ENCODE measurements around the gene FAH. TPM values are rescaled to one million over a fixed set of nuclear protein-coding genes. Genes with fewer than 3 reads are reported as not detected.

FAH gene
- total and polyA plus RNA-seq, 9 of the 15 experiments (the other 6 are each of a cell fraction or from before 2014, with no cell fraction given) = 66.8 to 310 (median 103) TPM

- TF ChIP-seq CREB3L1 (IDR thresholded peaks at IDR 0.05; ENCODE audit: borderline replicate concordance, low read depth) = no peak
- TF ChIP-seq ZFP91 (CRISPR knock-in tag; IDR thresholded peaks at IDR 0.05) = no peak
These were observed 24.9 kb upstream of the FAH start (continued) for GRCh38 chr15:80127911-80128310.

GRCh38 chr15:80132382-80132781 is 20.4 kb upstream of the FAH start:
- H3K9me3 ChIP-seq (replicated peaks; ENCODE audit: control insufficient read depth, insufficient read depth, low read depth, low read length) = no peaks in the 10 kb centered on the region; the same call in 1 of the 2 replicates
- intact Hi-C loops (cut with micrococcal nuclease) (no loop called here), in situ Hi-C loops (cut with MboI) (no loop called here)
- no peak for FAIRE-seq
- no peaks in the 10 kb centered on the region for H3K27me3 ChIP-seq (ENCODE audit: control insufficient read depth in 2 of 2, insufficient read depth in 2 of 2, low read length in 2 of 2)
- ChIA-PET CTCF (ENCODE audit: low intra/inter-chr PET ratio) (no interaction called here), POLR2A (no interaction called here)
- no peaks in the 10 kb centered on the region for H4K20me1 ChIP-seq (replicated peaks; ENCODE audit: control insufficient read depth, insufficient read depth, low read length)
- no peak for ATAC-seq
- H3K9me1 ChIP-seq (ENCODE audit: control insufficient read depth, insufficient read depth, low read length) = no peaks in the 10 kb centered on the region
- no peak overlapping the region for H2AFZ ChIP-seq (ENCODE audit: low read depth, low read length)
- TF ChIP-seq NCOA2 (IDR thresholded peaks at IDR 0.05; ENCODE audit: partially characterized antibody in 2 of 2) = no peak
- TF ChIP-seq IRF1 (CRISPR knock-in tag; IDR thresholded peaks at IDR 0.05; ENCODE audit: borderline replicate concordance) = no peak
- TF ChIP-seq MAFF (IDR thresholded peaks at IDR 0.05; ENCODE audit: low read length) = no peak
- TF ChIP-seq ZNF609 (CRISPR knock-in tag; IDR thresholded peaks at IDR 0.05; ENCODE audit: borderline replicate concordance) = no peak
- TF ChIP-seq ZNF274 (IDR thresholded peaks at IDR 0.05; ENCODE audit: borderline replicate concordance, low read depth, low read length) = no peak
- TF ChIP-seq MCM2 (IDR thresholded peaks at IDR 0.05; ENCODE audit: low read depth) = no peak
- no peak for TF ChIP-seq SOX6 (IDR thresholded peaks at IDR 0.05)
- no peak for TF ChIP-seq ATF7 (IDR thresholded peaks at IDR 0.05)
- no peak overlapping the region for H3K27ac ChIP-seq (ENCODE audit: extremely low read depth, low read depth, low read length)
- H3K4me3 ChIP-seq = no peak overlapping the region
- H3K9ac ChIP-seq (ENCODE audit: insufficient read depth in 1 of 2, low read depth in 2 of 2, low read length in 2 of 2) = no peak overlapping the region
- H3K79me2 ChIP-seq (ENCODE audit: control insufficient read depth, insufficient read depth, low read length) = no peaks in the 10 kb centered on the region
- H3K4me2 ChIP-seq (ENCODE audit: insufficient read depth, low read length) = no peak overlapping the region
- DNase-seq (ENCODE audit: extremely low read depth in 1 of 4, low spot score in 3 of 4) = no peak
- no peaks in the 10 kb centered on the region for H3K4me1 ChIP-seq (replicated peaks in 1 of 2; ENCODE audit: control insufficient read depth in 2 of 2, insufficient read depth in 2 of 2, low read length in 2 of 2)
- H3K36me3 ChIP-seq (ENCODE audit: control insufficient read depth, insufficient read depth, low read length) = peaks cover 48% of the 10 kb centered on the region
- BruUV-seq (replicated peaks) = no TSS peak
- 100% methylated on average over 3 of the region's 3 CpGs for WGBS (ENCODE audit: insufficient coverage, low coverage, missing lambda C conversion rate)

All from K562 (cell line).